H9 (cell line): ENCODE measurements around the gene PHACTR1. TPM values are rescaled to one million over a fixed set of nuclear protein-coding genes. Genes with fewer than 3 reads are reported as not detected.

Experiments
- DNase-seq: peaks from one replicate; pipeline ENCODE4 v3.0.0-alpha.2; 2017
- H2AFZ ChIP-seq: one replicate; pipeline ENCODE4 v1.6.1; 2013; ENCODE audit warnings: mild to moderate bottlenecking, low read length, control low read depth, moderate library complexity
- H2AK5ac ChIP-seq: 2 replicates; pipeline ENCODE4 v1.6.1; 2013; ENCODE audit warnings: low read length, control low read depth, mixed read lengths; ENCODE audit not compliant: insufficient read length
- H2BK120ac ChIP-seq: one replicate; pipeline ENCODE4 v1.6.1; 2013; ENCODE audit warnings: low read depth, mild to moderate bottlenecking, low read length, control low read depth, inconsistent platforms; ENCODE audit not compliant: poor library complexity, severe bottlenecking
- H2BK12ac ChIP-seq: 2 replicates; pipeline ENCODE4 v1.6.1; 2013; ENCODE audit warnings: low read length, control low read depth, mixed read lengths, low read depth; ENCODE audit not compliant: insufficient read length
- H2BK15ac ChIP-seq: 2 replicates; pipeline ENCODE4 v1.6.1; 2013; ENCODE audit warnings: low read depth, low read length, control low read depth
- H2BK20ac ChIP-seq: one replicate; pipeline ENCODE4 v1.6.1; 2013; ENCODE audit warnings: low read depth, mild to moderate bottlenecking, low read length, control low read depth, inconsistent platforms; ENCODE audit not compliant: poor library complexity, severe bottlenecking
- H2BK5ac ChIP-seq: 2 replicates; pipeline ENCODE4 v1.6.1; 2013; ENCODE audit warnings: low read length, control low read depth, mixed read lengths; ENCODE audit not compliant: insufficient read length
- H3K14ac ChIP-seq: 2 replicates; pipeline ENCODE4 v1.6.1; 2013; ENCODE audit warnings: low read length, control low read depth; ENCODE audit not compliant: insufficient read depth
- H3K18ac ChIP-seq: 2 replicates; pipeline ENCODE4 v1.6.1; 2013; ENCODE audit warnings: low read depth, mild to moderate bottlenecking, mixed read lengths, low read length, control low read depth; ENCODE audit not compliant: insufficient read length
- H3K23ac ChIP-seq: 2 replicates; pipeline ENCODE4 v1.6.1; 2013; ENCODE audit warnings: low read length, control low read depth, mixed read lengths, low read depth; ENCODE audit not compliant: insufficient read length
- H3K23me2 ChIP-seq: 2 replicates; pipeline ENCODE4 v1.6.1; 2013; ENCODE audit warnings: low read depth, mild to moderate bottlenecking, mixed read lengths, low read length, control low read depth; ENCODE audit not compliant: insufficient read length, poor library complexity, severe bottlenecking
- H3K27ac ChIP-seq: 2 replicates; pipeline ENCODE4 v1.5.1; 2013; ENCODE audit warnings: low read length, control low read depth, mixed read lengths, low read depth; ENCODE audit not compliant: insufficient read length
- H3K27me3 ChIP-seq: 2 replicates; pipeline ENCODE4 v1.6.1; 2013; ENCODE audit warnings: low read length, control low read depth, inconsistent platforms; ENCODE audit not compliant: insufficient read depth
- H3K4ac ChIP-seq: 2 replicates; pipeline ENCODE4 v1.6.1; 2013; ENCODE audit warnings: low read depth, mild to moderate bottlenecking, control low read depth, inconsistent platforms, low read length, moderate library complexity
- H3K4me1 ChIP-seq: 2 replicates; pipeline ENCODE4 v1.6.1; 2013; ENCODE audit warnings: low read length, control low read depth, inconsistent platforms; ENCODE audit not compliant: insufficient read depth
- H3K4me2 ChIP-seq: 2 replicates; pipeline ENCODE4 v1.6.1; 2013; ENCODE audit warnings: low read length, control low read depth, mixed read lengths; ENCODE audit not compliant: insufficient read length, insufficient read depth
- H3K56ac ChIP-seq: 2 replicates; pipeline ENCODE4 v1.6.1; 2013; ENCODE audit warnings: low read depth, mild to moderate bottlenecking, mixed read lengths, low read length, control low read depth; ENCODE audit not compliant: insufficient read length
- H3K79me1 ChIP-seq: 2 replicates; pipeline ENCODE4 v1.6.1; 2013; ENCODE audit warnings: low read depth, mild to moderate bottlenecking, moderate library complexity, low read length, control low read depth, inconsistent platforms; ENCODE audit not compliant: insufficient read depth, poor library complexity, severe bottlenecking
- H3K79me2 ChIP-seq: 2 replicates; pipeline ENCODE4 v1.6.1; 2013; ENCODE audit warnings: low read length, control low read depth, inconsistent platforms; ENCODE audit not compliant: insufficient read depth
- H3K9ac ChIP-seq: 2 replicates; pipeline ENCODE4 v1.6.1; 2013; ENCODE audit warnings: low read length, control low read depth, mixed read lengths; ENCODE audit not compliant: insufficient read length; ENCODE audit errors: extremely low read depth
- H3K9me3 ChIP-seq: one replicate; pipeline ENCODE4 v1.6.1; 2013; ENCODE audit warnings: low read depth, low read length, inconsistent platforms; ENCODE audit not compliant: control insufficient read depth
- H3T11ph ChIP-seq: one replicate; pipeline ENCODE4 v1.6.1; 2013; ENCODE audit warnings: mild to moderate bottlenecking, low read length, control low read depth, inconsistent platforms
- H4K20me1 ChIP-seq: one replicate; pipeline ENCODE4 v1.6.1; 2013; ENCODE audit not compliant: control insufficient read depth, insufficient read length, insufficient read depth
- H4K5ac ChIP-seq: 2 replicates; pipeline ENCODE4 v1.6.1; 2013; ENCODE audit warnings: low read depth, mild to moderate bottlenecking, mixed read lengths, low read length, control low read depth; ENCODE audit not compliant: insufficient read length
- H4K8ac ChIP-seq: replicated peaks from 2 replicates; pipeline ENCODE4 v1.6.1; 2013; ENCODE audit warnings: low read length, control low read depth, mixed read lengths, low read depth; ENCODE audit not compliant: insufficient read length
- H4K91ac ChIP-seq: 2 replicates; pipeline ENCODE4 v1.6.1; 2013; ENCODE audit warnings: low read depth, mild to moderate bottlenecking, moderate library complexity, mixed read lengths, low read length, control low read depth; ENCODE audit not compliant: insufficient read length
- H3K27ac Mint-ChIP-seq, 3 experiments: 2 replicates in 2 of 3; 3 replicates in 1 of 3; pipeline ENCODE4 v1.8.0; 2020 to 2021; ENCODE audit warnings: mixed read lengths in 3 of 3, mild to moderate bottlenecking in 1 of 3, moderate library complexity in 1 of 3
- H3K27me3 Mint-ChIP-seq: 2 replicates; pipeline ENCODE4 v1.8.0; 2021; ENCODE audit warnings: low read depth, mild to moderate bottlenecking, moderate library complexity, mixed read lengths
- H3K36me3 Mint-ChIP-seq, 3 experiments: 2 replicates in 2 of 3; 3 replicates in 1 of 3; pipeline ENCODE4 v1.8.0; 2020 to 2021; ENCODE audit warnings: low read depth in 3 of 3, mixed read lengths in 3 of 3; ENCODE audit not compliant: insufficient read depth in 1 of 3
- H3K4me1 Mint-ChIP-seq, 2 experiments: 2 replicates each; pipeline ENCODE4 v1.8.0; 2020; ENCODE audit warnings: mixed read lengths in 2 of 2
- H3K4me3 Mint-ChIP-seq, 2 experiments: 2 replicates in 1 of 2; 3 replicates in 1 of 2; pipeline ENCODE4 v1.8.0; 2020 to 2021; ENCODE audit warnings: mild to moderate bottlenecking in 2 of 2, mixed read lengths in 2 of 2, moderate library complexity in 1 of 2
- H3K9me3 Mint-ChIP-seq, 2 experiments: 2 replicates in 1 of 2; 3 replicates in 1 of 2; pipeline ENCODE4 v1.8.0; 2020; ENCODE audit warnings: mild to moderate bottlenecking in 2 of 2, mixed read lengths in 2 of 2, moderate library complexity in 1 of 2
- WGBS: extraction: QIAGEN DNeasy Blood & Tissue Kit; methylation state at CpG from one replicate; pipeline ENCODE4 v1.1.7; 2013; ENCODE audit warnings: missing lambda C conversion rate, low lambda C conversion rate, mixed read lengths; ENCODE audit not compliant: insufficient read length; ENCODE audit errors: extremely low coverage; 5-methylcytosine and 5-hydroxymethylcytosine counted together
- total RNA-seq: library from RNA; stranded (reverse); gene quantifications from 2 replicates; pipeline ENCODE4 v1.2.1, GENCODE V29; 2021
- TF ChIP-seq, protein P1 (sequence below): fragments of 200-600 bp; sonication (generic); conservative IDR thresholded peaks from 3 replicates; pipeline ENCODE4 v1.8.0; 2021; ENCODE audit warnings: antibody characterized with exemption, mild to moderate bottlenecking

Gene PHACTR1
- total RNA-seq, 1 experiment from 2014 or later: 15.9 TPM

DNA sequence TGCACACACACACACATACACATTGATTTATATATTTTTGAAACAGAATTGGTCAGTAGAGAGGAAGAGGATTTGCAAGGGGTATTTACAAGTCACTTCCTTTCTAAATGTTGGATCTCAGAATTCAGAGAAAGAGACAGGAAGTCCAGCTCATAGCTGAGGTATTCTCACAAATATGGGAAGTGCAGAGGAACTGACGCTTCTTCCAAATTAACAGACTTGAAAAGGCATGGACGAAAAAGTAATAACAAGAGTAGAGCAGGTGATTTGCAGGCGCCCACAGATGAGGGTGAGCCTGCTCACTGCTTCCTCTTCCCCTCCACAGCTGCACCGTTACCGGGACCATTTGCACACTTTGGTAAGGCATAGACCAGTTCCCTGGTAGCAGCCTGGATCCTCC lies 246.4 kb downstream of the PHACTR1 start:
- no peaks in the 10 kb centered on the region for H3K36me3 Mint-ChIP-seq
- Histone ChIP-seq H2BK120ac (no peak overlapping the region), H3K27ac (no peak overlapping the region), H3K4me2 (no peak overlapping the region), H3K14ac (no peak overlapping the region), H3K4me1 (no peaks in the 10 kb centered on the region), H4K91ac (no peak overlapping the region), H3K18ac (no peak overlapping the region), H2BK5ac (no peak overlapping the region), H3K56ac (no peak overlapping the region), H3K23ac (no peak overlapping the region), H4K8ac (no peak overlapping the region), H2AFZ (no peak overlapping the region), H2BK20ac (no peak overlapping the region), H2BK15ac (no peak overlapping the region; the same call in 1 of the 2 replicates), H3K9me3 (no peaks in the 10 kb centered on the region), H2BK12ac (no peak overlapping the region), H3K79me2 (no peaks in the 10 kb centered on the region), H3K27me3 (peaks cover 17% of the 10 kb centered on the region), H3K4ac (no peak overlapping the region), H3T11ph (no peak overlapping the region), H4K20me1 (no peaks in the 10 kb centered on the region), H2AK5ac (no peak overlapping the region), H3K23me2 (peaks cover 2% of the 10 kb centered on the region), H3K79me1 (no peaks in the 10 kb centered on the region), H3K9ac (no peak overlapping the region), H4K5ac (no peak overlapping the region)
- TF ChIP-seq, protein P1, sequence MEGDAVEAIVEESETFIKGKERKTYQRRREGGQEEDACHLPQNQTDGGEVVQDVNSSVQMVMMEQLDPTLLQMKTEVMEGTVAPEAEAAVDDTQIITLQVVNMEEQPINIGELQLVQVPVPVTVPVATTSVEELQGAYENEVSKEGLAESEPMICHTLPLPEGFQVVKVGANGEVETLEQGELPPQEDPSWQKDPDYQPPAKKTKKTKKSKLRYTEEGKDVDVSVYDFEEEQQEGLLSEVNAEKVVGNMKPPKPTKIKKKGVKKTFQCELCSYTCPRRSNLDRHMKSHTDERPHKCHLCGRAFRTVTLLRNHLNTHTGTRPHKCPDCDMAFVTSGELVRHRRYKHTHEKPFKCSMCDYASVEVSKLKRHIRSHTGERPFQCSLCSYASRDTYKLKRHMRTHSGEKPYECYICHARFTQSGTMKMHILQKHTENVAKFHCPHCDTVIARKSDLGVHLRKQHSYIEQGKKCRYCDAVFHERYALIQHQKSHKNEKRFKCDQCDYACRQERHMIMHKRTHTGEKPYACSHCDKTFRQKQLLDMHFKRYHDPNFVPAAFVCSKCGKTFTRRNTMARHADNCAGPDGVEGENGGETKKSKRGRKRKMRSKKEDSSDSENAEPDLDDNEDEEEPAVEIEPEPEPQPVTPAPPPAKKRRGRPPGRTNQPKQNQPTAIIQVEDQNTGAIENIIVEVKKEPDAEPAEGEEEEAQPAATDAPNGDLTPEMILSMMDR: no peak
- H3K27ac Mint-ChIP-seq: no peak overlapping the region
- WGBS: no CpG with 5 or more reads among the region's 5 CpGs
- H3K9me3 Mint-ChIP-seq: no peaks in the 10 kb centered on the region
- peaks cover 8 to 15% of the 10 kb centered on the region in 2 experiments for H3K4me1 Mint-ChIP-seq
- H3K27me3 Mint-ChIP-seq: peaks cover 63% of the 10 kb centered on the region
- DNase-seq: no peak
- no peak overlapping the region for H3K4me3 Mint-ChIP-seq
